ENCODE measurements around the gene CCDC124. TPM values are rescaled to one million over a fixed set of nuclear protein-coding genes. Genes with fewer than 3 reads are reported as not detected.
A peak's percentile ranks its signal among the peaks of the same experiment; 100 is the strongest.
"Not testable (repeated sequence)": the region's sequence is repeated elsewhere in the genome, so short reads cannot be mapped to it uniquely, and the experiment has no call there.

The CCDC124 gene
- total and polyA plus RNA-seq, 2 experiments from 2014 or later: 19.4 to 97.7 TPM

DNA sequence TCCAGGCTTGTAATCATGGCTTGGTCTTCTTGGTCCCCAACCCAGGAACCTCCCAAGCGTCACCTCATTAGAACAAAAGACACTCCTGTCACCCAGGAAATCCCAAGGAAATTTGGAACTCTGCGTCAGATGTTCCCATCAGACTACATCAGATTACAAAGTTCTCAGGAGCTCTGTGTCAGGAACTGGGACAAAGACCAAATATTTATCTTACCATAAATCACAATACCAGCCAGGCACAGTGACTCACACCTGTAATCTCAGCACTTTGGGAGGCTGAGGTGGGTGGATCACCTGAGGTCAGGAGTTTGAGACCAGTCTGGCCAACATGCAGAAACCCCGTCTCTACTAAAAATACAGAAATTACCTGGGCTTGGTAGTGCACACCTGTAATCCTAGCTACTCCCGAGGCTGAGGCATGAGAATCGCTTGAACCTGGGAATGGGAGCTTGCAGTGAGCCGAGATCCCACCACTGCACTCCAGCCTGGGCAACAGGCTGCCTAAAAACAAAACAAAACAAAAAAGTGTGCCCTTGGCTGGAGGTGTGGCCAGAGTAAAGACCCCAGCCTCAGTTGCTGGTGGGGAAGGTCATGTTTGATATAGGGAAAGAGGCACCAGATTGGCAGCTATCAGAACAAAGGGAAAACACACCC lies 16.7 kb upstream of the CCDC124 start:
- Histone ChIP-seq H2AFZ (no peak overlapping the region), H3K4me3 (no peak overlapping the region), H3K27ac (peak overlapping the region; percentile 38), H3K4me1 (ENCODE audit: insufficient read depth) (peaks cover 2% of the 10 kb centered on the region), H4K20me1 (ENCODE audit: insufficient read depth, poor library complexity, severe bottlenecking) (no peaks in the 10 kb centered on the region), H3K9me3 (ENCODE audit: low read depth) (no peaks in the 10 kb centered on the region), H3K36me3 (replicated peaks; ENCODE audit: insufficient read depth, low read depth) (no peaks in the 10 kb centered on the region), H3K9me2 (replicated peaks; ENCODE audit: insufficient read depth) (no peaks in the 10 kb centered on the region), H3K4me2 (no peak overlapping the region), H3K79me2 (no peaks in the 10 kb centered on the region), H3K27me3 (no peaks in the 10 kb centered on the region)
- peak; percentile 49 for DNase-seq (ENCODE audit: low spot score)
- TF ChIP-seq EZH2 (IDR thresholded peaks at IDR 0.05; ENCODE audit: borderline replicate concordance) (no peak), EZH2phosphoT487 (IDR thresholded peaks at IDR 0.05; ENCODE audit: low read depth, severe bottlenecking, unreplicated experiment) (no peak)
- TF ChIP-seq, protein P1, sequence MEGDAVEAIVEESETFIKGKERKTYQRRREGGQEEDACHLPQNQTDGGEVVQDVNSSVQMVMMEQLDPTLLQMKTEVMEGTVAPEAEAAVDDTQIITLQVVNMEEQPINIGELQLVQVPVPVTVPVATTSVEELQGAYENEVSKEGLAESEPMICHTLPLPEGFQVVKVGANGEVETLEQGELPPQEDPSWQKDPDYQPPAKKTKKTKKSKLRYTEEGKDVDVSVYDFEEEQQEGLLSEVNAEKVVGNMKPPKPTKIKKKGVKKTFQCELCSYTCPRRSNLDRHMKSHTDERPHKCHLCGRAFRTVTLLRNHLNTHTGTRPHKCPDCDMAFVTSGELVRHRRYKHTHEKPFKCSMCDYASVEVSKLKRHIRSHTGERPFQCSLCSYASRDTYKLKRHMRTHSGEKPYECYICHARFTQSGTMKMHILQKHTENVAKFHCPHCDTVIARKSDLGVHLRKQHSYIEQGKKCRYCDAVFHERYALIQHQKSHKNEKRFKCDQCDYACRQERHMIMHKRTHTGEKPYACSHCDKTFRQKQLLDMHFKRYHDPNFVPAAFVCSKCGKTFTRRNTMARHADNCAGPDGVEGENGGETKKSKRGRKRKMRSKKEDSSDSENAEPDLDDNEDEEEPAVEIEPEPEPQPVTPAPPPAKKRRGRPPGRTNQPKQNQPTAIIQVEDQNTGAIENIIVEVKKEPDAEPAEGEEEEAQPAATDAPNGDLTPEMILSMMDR (IDR thresholded peaks at IDR 0.05; ENCODE audit: poor library complexity): no peak
- 75% methylated on average over 6 of the region's 6 CpGs for WGBS (ENCODE audit: low lambda C conversion rate, missing lambda C conversion rate)

DNA sequence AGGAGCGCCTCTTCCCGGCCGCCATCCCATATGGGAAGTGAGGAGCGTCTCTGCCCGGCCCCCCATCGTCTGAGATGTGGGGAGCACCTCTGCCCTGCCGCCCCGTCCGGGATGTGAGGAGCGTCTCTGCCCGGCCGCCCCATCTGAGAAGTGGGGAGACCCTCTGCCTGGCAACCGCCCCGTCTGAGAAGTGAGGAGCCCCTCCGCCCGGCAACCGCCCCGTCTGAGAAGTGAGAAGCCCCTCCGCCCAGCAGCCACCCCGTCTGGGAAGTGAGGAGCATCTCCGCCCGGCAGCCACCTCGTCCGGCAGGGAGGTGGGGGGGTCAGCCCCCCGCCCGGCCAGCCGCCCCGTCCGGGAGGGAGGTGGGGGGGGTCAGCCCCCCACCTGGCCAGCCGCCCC lies 14.7 kb upstream of the CCDC124 start:
- not testable (repeated sequence) for H2AFZ ChIP-seq; H3K9me2 ChIP-seq (replicated peaks; ENCODE audit: insufficient read depth); DNase-seq (ENCODE audit: low spot score); H4K20me1 ChIP-seq (ENCODE audit: insufficient read depth, poor library complexity, severe bottlenecking); H3K27me3 ChIP-seq; H3K27ac ChIP-seq; H3K4me2 ChIP-seq; H3K36me3 ChIP-seq (replicated peaks; ENCODE audit: insufficient read depth, low read depth); H3K4me3 ChIP-seq; H3K9me3 ChIP-seq (ENCODE audit: low read depth); H3K4me1 ChIP-seq (ENCODE audit: insufficient read depth); H3K79me2 ChIP-seq
- WGBS (ENCODE audit: low lambda C conversion rate, missing lambda C conversion rate): 93% methylated on average over 5 of the region's 30 CpGs

DNA sequence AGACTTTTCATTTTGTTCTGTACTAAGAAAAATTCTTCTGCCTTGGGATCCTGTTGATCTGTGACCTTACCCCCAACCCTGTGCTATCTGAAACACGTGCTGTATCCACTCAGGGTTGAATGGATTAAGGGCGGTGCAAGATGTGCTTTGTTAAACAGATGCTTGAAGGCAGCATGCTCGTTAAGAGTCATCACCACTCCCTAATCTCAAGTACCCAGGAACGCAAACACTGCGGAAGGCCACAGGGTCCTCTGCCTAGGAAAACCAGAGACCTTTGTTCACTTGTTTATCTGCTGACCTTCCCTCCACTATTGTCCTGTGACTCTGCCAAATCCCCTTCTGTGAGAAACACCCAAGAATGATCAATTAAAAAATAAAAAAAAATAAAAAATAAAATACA lies 13.7 kb upstream of the CCDC124 start:
- not testable (repeated sequence) for H3K4me3 ChIP-seq; H3K4me2 ChIP-seq; H3K9me2 ChIP-seq (replicated peaks; ENCODE audit: insufficient read depth); H3K79me2 ChIP-seq; H4K20me1 ChIP-seq (ENCODE audit: insufficient read depth, poor library complexity, severe bottlenecking); H2AFZ ChIP-seq; H3K27ac ChIP-seq; H3K27me3 ChIP-seq; H3K36me3 ChIP-seq (replicated peaks; ENCODE audit: insufficient read depth, low read depth); H3K4me1 ChIP-seq (ENCODE audit: insufficient read depth); DNase-seq (ENCODE audit: low spot score); H3K9me3 ChIP-seq (ENCODE audit: low read depth)
- WGBS (ENCODE audit: low lambda C conversion rate, missing lambda C conversion rate): 41% methylated on average over 5 of the region's 5 CpGs

DNA sequence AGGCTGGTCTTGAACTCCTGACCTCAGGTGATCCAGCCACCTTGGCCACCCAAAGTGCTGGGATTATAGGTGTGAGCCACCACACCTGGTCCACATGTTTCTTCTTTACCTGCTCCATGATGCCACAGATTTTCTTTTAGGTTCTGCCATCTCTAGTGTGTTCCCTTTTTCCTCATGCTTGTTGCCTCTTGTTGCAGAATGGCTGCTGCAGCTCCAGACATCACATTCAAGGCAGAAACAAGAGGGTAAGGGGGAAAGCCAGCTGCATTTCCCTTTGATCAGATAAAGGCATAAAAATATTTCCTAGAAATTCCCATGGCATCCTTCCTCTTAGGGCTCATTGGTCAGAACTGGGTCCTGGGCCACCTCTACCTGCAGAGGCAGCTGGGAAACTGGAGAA lies 12.3 kb upstream of the CCDC124 start:
- peaks cover 2% of the 10 kb centered on the region for H3K4me1 ChIP-seq (ENCODE audit: insufficient read depth)
- no peak overlapping the region for H3K4me3 ChIP-seq
- no peaks in the 10 kb centered on the region for H3K27me3 ChIP-seq
- H3K9me3 ChIP-seq (ENCODE audit: low read depth): no peaks in the 10 kb centered on the region
- H4K20me1 ChIP-seq (ENCODE audit: insufficient read depth, poor library complexity, severe bottlenecking): no peaks in the 10 kb centered on the region
- no peak overlapping the region for H3K4me2 ChIP-seq
- H3K36me3 ChIP-seq (replicated peaks; ENCODE audit: insufficient read depth, low read depth): no peaks in the 10 kb centered on the region
- H3K79me2 ChIP-seq: no peaks in the 10 kb centered on the region
- H2AFZ ChIP-seq: no peak overlapping the region
- H3K9me2 ChIP-seq (replicated peaks; ENCODE audit: insufficient read depth): no peaks in the 10 kb centered on the region
- TF ChIP-seq, protein P1 (IDR thresholded peaks at IDR 0.05; ENCODE audit: poor library complexity): no peak
- TF ChIP-seq EZH2phosphoT487 (IDR thresholded peaks at IDR 0.05; ENCODE audit: low read depth, severe bottlenecking, unreplicated experiment): no peak
- no peak for TF ChIP-seq EZH2 (IDR thresholded peaks at IDR 0.05; ENCODE audit: borderline replicate concordance)
- no peak for DNase-seq (ENCODE audit: low spot score)
- H3K27ac ChIP-seq: no peak overlapping the region
